ENCODE results near the gene CDK17. TPM values are rescaled to one million over a fixed set of nuclear protein-coding genes. Genes with fewer than 3 reads are reported as not detected.
"Not testable (repeated sequence)": the region's sequence is repeated elsewhere in the genome, so short reads cannot be mapped to it uniquely, and the experiment has no call there.

CDK17 gene
- 10 to 100 TPM; 25.2 to 28.5 TPM for total RNA-seq

DNA sequence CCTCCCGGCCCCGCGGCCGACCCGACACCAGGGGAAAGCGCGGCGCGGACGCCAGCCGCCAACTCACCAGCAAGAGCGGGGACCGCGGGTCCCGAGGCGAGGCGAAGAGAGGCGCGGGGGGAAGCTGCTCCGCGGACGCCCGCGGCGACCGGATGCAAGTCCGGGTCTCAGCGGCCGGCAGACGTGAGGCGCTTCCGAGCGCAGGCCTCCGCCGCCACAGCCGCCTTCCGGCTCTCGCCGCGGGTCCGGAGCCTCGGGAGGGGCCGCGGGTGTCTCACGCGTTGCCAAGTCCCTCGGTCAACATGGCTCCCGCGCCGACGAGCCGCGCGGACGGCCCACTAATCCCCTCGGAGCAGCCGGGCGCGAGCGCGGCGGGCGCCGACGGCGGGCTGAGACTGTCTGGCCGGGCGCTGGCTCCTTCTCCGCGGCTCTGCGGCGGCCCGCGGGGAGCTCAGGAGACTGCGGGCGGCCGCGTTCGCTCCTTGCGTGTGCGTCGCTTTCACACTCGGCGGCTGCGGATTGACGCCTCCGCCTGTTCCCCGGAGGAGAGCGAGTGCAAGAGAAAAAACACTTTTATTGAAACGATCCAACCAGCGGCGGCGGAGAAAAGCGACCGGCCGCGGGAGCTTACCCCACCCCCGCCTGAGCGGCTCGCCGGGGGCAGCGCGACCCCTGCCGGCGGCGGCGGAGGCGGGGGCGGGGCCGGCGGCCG lies at the start of gene CDK17:
CDK17 (minus strand) TSS at position 521 of the 712 bp plus-strand sequence. CDS start 65,603 bp downstream, outside the sequence.
- POLR2A ChIA-PET, result interaction anchor here (0.6 to 2.5 kb wide), 14 partner anchors 21 to 364 kb away, joined by 3 to 19 read pairs (median 5); partner anchors contain the start of gene LTA4H

DNA sequence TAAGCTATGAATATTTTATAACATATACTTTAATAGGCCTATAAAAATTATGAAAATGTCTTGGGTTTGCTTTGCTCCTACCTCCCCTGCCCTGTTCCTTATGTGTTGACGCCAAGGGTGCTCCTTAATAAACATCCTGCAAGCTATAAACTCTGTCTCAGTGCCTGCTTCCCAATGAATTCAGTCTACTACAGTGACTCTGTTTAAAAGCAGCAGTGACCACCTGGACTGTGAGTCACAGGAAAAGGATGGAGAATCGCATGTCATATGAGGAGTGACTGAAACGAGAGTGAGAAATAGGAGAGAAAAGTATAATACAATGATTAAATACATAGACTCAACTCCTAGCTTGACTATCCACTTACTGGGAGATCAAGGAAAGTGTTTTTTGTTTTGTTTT lies 48.1 kb upstream of the CDK17 start:
- ChIA-PET POLR2A (no interaction called here), CTCF (interaction anchor here (0.5 to 1.3 kb wide), 4 partner anchors 20 to 75 kb away, joined by 3 to 4 read pairs (median 3); no protein-coding TSS in a partner anchor)

More for the DNA sequence above, at the start of gene CDK17:
- CTCF ChIA-PET, result interaction anchor here (0.6 to 3.0 kb wide), 11 partner anchors 20 to 117 kb away, joined by 3 to 12 read pairs (median 4); no protein-coding TSS in a partner anchor

DNA sequence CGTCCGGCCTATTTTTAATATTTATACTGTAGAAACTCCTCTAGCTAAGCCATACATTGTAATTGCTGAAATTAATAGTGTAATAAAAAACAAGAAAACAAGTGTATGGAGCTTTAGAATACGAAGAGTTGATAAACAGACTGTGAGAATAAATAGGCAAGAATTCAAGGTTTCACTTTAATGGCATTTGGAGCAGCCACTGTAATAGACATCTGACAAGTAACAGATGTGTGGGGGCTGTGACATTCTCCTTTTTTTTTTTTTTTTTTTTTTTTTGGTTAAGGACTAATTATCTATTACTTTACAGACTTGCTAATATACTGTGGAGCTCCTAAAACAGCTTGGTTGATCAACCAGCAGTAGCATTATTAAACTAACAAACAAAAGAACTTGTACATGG lies 47.0 kb upstream of the CDK17 start:
- POLR2A ChIA-PET, result interaction anchor here (0.6 kb wide), 1 partner anchor 9 kb away, joined by 5 read pairs; no protein-coding TSS in a partner anchor
- CTCF ChIA-PET, result interaction anchor here (1.5 kb wide), 1 partner anchor 69 kb away, joined by 4 read pairs; no protein-coding TSS in a partner anchor

DNA sequence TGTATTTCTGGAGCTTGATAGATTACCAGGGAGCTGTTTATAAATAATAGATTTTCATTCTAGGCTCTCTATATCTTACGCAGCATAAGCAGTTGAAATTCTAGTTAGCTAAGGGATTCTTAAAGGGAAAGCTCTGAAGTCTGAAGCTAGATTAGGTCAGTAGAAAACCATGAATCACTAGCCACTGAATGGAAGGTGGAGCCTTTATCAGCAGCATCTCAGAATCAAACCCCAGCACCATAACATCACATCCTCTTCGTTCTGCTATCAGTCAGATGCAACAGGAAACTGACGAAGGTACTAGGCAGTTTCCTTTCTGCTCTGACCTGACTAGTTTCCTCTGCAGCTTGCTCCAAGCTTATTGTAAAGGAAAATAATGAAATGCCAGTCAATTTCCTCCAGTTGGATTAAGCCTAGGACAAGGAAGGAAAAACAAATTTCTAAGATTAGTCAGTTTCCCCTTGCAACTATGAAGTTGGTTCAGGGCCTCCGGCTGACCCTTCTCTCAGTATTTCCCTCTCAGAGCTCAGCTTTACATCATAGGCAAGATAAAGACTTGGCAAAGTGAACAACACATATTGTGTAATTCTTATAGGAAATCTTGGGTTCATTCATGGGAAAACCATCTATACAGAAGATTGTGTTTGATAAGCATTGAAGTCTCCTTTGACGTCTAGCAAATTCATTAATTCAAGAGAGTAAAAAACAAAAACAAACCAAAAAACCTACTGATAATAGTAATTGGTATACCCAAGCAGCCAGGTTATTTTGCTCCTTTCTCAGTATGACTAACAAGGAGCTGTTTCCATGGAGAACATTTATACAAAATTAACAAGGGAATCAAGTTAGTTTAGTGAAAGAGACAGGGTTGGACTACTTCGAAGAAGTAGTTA lies 45.7 kb upstream of the CDK17 start:
- ChIA-PET POLR2A (interaction anchor here (0.9 to 1.8 kb wide), 3 partner anchors 10 to 47 kb away, joined by 3 to 8 read pairs (median 5); partner anchors contain the start of gene CDK17), CTCF (interaction anchor here (0.9 to 1.6 kb wide), 4 partner anchors 9 to 71 kb away, joined by 3 to 4 read pairs (median 3); partner anchors contain the start of gene CFAP54)

DNA sequence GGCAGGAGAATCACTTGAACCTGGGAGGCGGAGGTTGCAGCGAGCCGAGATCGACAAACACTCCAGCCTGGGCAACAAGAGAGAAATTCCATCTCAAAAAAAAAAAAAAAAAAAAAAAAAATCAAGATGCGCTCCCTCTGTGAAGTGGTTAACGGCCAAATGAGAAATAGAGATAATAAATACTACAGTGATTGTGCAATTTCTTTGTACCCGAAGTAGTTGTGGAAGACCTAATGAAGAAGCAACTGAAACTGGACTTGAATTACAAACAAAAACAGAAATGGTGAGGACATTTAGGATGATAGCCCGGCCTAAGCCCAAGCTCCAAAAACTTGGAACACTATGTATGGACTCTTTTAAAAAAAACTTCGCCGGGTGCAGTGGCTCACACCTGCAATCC lies 44.2 kb upstream of the CDK17 start:
- ChIA-PET POLR2A (interaction anchor here (1.8 kb wide), 1 partner anchor 45 kb away, joined by 8 read pairs; no protein-coding TSS in a partner anchor), CTCF (interaction anchor here (1.6 kb wide), 1 partner anchor 57 kb away, joined by 3 read pairs; no protein-coding TSS in a partner anchor)

DNA sequence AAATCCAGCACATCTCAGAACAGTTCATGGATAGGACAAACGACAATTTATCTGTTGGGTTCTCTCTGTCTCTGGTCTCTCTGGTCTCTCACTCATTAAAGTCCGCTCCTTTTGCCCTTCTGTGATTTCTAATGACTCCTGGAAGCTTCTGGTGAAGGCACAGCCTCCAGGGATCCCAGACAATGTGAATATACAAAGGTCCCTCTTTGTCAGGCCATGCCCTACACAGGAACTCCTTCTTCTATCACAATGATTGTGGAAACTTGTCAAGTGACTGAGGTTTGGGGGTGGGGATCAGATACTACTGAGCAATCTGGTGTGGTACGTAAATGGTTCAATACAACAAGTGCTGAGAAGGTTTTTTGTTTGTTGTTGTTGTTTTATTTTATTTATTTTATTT lies 42.7 kb upstream of the CDK17 start:
- ChIA-PET POLR2A (no interaction called here), CTCF (no interaction called here)

DNA sequence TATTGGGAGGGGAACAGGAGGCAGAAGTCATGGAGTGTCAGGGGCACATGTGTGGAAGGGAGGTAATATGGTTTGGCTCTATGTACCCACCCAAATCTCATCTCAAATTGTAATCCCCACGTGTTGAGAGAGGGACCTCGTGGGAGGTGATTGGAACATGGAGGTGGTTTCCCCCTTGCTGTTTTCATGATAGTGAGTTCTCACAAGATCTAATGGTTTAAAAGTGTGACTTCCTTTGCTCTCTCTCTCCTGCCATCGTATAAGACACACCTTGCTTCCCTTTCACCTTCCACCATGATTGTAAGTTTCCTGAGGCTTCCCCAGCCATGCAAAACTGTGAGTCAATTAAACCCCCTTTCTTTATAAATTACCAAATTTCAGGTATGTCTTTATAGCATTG lies 41.6 kb upstream of the CDK17 start:
- ChIA-PET POLR2A (no interaction called here), CTCF (no interaction called here)

DNA sequence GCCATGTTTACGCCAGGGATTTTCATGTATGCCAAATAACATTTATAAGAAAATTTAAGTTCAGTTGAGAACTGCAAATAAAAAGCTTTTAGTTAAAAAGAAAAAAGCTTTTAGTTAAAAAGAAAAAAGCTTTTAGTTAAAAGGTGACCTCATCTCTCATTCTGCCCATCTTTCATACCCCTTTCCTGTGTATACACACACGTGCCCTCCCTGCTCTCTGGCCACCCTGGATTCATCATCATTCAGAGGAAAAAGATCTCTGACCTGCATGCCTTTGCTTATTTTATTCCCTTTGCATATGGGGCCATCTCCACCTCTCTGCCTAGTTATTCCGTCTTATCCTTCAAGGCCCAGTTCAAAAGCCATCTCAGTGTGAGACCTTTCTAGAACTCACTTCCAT lies 38.1 kb upstream of the CDK17 start:
- ChIA-PET POLR2A (no interaction called here), CTCF (interaction anchor here (1.8 kb wide), 1 partner anchor 51 kb away, joined by 3 read pairs; the partner anchor contains the start of gene CFAP54)

DNA sequence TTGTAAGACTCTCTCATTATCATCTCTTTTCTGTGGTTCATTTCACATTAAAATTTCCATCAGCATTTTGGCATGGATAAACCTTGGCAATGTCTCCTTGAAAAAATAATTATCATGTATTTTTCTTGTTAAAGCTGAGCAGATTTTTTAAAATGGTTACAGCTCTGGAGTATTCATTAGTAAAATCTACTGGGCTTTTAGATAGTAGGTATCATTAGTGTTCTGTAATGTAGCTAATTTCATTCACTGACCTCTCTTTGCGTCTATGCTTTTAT lies 36.9 kb upstream of the CDK17 start:
- ChIA-PET CTCF (interaction anchor here (1.5 to 1.8 kb wide), 2 partner anchors 8 to 52 kb away, joined by 3 read pairs; partner anchors contain the start of gene CFAP54), POLR2A (no interaction called here)

DNA sequence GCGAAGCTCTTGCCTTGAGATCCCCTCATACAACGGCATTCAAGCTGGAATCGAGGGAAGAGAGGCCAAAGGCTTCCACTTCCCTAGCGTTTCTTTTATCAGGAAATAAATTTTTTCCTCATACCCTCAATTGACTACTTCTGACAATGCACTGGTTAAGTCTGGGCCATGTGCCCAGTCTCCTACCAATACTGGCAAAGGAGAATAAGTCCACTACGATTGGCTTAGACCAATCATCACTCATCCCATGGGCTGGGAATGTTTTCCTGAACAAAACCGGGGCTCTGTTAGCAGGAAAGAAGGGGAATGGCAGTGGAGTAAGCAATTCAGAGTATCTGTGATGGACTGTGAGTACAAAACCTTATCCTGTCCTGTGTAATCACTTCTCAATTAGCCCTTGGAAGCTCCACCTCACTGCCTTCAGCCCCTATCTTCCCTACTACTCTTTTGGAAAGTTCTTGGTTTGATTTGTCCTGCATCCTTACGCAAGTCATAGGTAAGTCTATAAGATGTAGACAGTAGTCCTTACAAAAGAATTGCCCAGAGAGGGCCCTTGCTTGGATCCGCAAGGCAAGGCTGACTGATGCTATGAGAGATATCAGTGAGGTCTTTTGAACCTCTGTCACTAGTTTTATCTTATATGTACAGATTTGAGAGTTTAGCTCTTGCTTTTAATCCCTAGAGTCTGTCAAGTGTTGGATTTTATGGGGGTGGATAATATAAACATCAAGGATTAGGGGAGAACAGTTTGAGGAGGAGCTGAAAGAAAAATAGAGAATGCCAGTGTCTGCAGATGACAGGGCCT lies 36.3 kb upstream of the CDK17 start:
- ChIA-PET CTCF (interaction anchor here (1.0 to 1.5 kb wide), 3 partner anchors 9 to 53 kb away, joined by 3 to 5 read pairs (median 3); partner anchors contain the start of gene CFAP54), POLR2A (interaction anchor here (0.9 kb wide), 1 partner anchor 9 kb away, joined by 3 read pairs; no protein-coding TSS in a partner anchor)

DNA sequence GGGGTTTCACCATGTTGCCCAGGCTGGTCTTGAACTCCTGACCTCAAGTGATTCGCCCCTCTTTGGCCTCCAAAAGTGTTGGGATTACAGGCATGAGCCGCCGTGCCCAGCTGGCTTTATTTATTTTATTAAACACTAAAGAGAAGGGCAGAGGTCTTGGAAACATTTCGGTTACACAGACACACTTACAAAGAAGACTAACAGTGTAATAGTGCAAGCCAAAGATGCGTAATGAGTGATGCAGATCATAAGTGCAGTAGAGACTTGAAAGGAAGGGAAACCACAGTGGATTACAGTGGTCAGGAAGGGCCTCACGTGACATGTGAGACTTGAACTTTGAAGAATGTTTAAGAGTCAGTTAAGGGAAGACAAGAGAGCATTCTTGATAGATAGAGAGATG lies 33.9 kb upstream of the CDK17 start:
- POLR2A ChIA-PET, result interaction anchor here (0.6 to 1.0 kb wide), 3 partner anchors 11 to 257 kb away, joined by 4 to 7 read pairs (median 5); partner anchors contain the start of gene CDK17
- CTCF ChIA-PET, result interaction anchor here (1.2 kb wide), 1 partner anchor 8 kb away, joined by 3 read pairs; no protein-coding TSS in a partner anchor

DNA sequence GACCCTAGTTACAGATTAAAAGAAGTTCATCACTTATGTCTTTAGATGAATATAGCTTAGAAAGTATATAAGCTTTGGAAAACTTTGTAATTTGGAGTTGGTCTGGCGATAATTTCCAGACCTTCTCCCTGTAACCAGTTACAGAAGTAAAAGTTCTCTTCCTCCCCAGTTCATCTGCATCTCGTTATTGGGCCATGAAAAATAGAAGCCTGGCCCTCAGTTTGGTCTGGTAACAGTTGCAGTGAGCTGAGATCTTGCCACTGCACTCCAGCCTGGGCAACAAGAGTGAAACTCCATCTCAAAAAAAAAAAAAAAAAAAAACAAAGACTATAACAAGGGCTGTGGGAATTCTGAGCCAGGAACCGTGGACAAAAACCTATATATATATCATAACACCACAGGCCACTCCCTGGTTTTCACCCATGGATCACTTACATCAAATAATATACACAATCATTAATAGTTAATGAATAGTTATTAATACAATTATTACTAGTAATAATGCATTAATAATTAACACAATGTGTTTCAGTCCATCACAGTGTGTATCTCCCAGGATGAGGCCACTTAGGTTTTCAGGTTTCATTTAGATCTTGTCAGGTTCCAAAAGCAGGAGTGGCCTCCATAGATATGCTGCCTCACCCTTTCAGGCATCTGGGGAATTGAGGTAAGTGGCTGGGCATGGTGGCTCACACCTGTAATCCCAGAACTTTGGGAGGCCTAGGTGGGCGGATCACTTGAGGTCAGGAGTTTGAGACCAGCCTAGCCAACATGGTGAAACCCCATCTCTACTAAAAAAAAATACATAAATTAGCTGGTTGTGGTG lies 32.5 kb upstream of the CDK17 start:
- CTCF ChIA-PET, POLR2A ChIA-PET: not testable (repeated sequence)

DNA sequence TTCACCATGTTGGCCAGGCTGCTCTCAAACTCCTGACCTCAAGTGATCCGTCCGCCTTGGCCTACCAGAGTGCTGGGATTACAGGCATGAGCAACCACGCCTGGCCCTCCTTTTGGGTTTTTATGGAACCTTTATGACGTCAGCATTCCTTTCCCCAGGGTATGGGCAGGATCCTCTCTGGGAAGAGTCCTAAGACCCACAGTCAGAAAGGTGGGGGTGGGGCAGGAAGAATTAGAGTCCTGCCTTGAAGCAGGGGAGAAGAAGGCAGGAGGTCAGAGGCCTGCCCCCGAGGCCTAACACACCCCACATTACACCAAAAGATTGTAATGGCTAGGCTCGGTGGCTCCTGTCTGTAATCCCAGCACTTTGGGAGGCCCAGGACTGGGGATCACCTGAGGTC lies 30.8 kb upstream of the CDK17 start:
- CTCF ChIA-PET, result no interaction called here
- POLR2A ChIA-PET, result no interaction called here

DNA sequence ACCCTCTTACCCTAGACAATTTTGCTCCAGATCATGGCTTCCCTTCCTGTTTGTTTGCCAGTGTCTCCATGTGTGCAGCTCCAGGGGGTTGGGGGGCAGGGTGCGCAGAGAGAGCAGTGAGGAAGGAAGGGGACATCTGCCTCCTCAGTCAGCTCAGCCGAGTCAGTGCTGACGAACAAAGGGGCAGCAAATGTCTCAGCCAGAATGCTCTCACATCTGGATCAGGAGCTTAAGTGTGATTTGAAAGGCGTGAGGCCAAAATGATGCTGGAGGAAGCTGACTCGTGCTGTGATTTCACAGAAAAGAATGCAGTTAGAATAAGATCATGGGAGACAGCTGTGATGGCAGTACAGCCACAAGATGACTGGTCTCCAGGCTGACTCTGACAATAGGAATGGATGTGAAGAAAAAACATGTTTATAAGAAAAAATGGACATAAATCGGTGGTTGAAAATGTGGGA lies 27.1 kb upstream of the CDK17 start:
- ChIA-PET POLR2A (interaction anchor here (0.5 kb wide), 1 partner anchor 77 kb away, joined by 4 read pairs; no protein-coding TSS in a partner anchor), CTCF (no interaction called here)

DNA sequence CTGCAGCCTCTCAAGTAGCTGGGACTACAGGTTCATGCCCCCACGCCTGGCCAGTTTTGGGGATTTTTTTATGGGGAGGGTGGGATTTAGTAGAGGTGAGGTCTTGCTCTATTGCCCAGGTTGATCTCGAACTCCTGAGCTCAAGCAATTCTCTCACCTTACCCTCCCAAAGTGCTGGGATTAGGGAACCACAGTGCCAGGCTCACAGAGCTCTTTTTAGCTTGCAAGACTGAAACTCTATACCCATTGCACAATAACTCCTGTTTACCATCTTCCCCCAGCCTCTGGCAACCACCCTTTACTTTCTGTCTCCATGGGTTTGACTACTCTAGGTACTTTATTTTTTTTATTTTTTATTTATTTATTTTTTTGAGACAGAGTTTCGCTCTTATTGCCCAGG lies 25.7 kb upstream of the CDK17 start:
- CTCF ChIA-PET, result interaction anchor here (0.7 to 1.3 kb wide), 3 partner anchors 8 to 248 kb away, joined by 3 read pairs; no protein-coding TSS in a partner anchor
- POLR2A ChIA-PET, result no interaction called here

DNA sequence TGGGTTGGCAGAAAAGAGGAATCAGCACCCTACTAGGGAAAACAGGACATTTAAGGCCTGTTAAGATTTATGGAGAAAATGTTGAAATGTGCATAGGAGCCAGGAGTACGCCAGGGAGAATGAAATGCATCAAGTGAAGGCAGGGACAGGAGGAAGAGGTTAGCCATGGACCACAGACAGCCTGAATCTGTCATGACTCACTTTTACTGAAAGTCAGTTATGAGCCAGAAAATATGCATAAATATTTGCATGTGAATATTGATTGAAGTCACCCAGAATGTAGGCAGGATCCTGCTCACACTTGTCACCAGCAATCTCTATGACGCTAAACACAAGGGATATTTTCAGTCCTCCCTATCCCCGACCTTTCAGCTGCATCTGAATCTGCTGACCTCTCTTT lies 25.1 kb upstream of the CDK17 start:
- CTCF ChIA-PET, result interaction anchor here (0.7 to 1.3 kb wide), 2 partner anchors 9 to 248 kb away, joined by 3 read pairs; no protein-coding TSS in a partner anchor
- POLR2A ChIA-PET, result no interaction called here

DNA sequence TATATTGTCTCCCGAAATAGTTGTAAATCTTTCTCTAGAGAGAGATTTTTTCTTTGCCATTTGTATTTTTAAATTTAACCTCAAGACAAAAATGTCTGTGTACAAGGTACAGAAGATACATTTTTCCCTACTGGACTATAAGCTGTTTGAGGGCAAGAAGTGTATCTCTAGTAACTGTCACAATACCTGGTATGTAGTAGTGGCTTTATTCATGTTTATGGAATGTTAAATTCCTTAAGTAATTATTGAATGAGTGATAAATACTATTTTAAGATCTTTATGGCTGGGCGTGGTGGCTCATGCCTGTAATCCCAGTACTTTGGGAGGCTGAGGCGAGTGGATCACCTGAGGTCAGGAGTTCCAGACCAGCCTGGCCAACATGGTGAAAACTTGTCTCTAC lies 24.4 kb upstream of the CDK17 start:
- POLR2A ChIA-PET, result no interaction called here
- CTCF ChIA-PET, result no interaction called here

DNA sequence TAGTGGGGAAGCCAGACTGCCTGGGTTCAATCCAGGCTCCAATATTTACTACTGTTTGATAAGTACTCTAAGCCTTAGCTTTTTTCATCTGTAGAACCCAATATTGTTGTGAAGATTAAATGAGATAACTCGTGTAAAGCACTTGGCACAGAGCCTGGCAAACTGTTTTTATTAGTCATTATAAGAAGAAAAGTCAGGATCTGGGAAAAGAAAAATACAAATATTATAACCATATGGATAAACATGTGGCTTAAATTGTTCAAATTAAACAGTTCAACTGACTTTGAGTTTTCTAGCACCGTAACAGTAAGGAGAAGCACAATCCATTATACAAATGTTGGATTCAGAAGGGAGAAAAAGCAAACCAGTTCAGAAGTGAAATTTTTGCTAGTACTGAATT lies 22.0 kb upstream of the CDK17 start:
- ChIA-PET POLR2A (no interaction called here), CTCF (no interaction called here)
